Suprapubic skin (tissue), 4 donors: ENCODE measurements around the gene SAMD8. TPM values are rescaled to one million over a fixed set of nuclear protein-coding genes. Genes with fewer than 3 reads are reported as not detected.

Experiments used
- DNase-seq, 2 donors: peaks; one replicate each; pipeline ENCODE4 v3.0.0-alpha.2; 2019; ENCODE audit warnings: low spot score in 2 of 2
- H3K27ac ChIP-seq: fragments of 200-600 bp; sonication (generic); one replicate; pipeline ENCODE4 v1.5.1; 2019
- H3K27me3 ChIP-seq: fragments of 200-600 bp; sonication (generic); one replicate; pipeline ENCODE4 v1.5.1; 2019
- H3K36me3 ChIP-seq: fragments of 200-600 bp; sonication (generic); one replicate; pipeline ENCODE4 v1.5.1; 2019
- H3K4me1 ChIP-seq: fragments of 200-600 bp; sonication (generic); one replicate; pipeline ENCODE4 v1.5.1; 2019
- H3K4me3 ChIP-seq: fragments of 200-600 bp; sonication (generic); one replicate; pipeline ENCODE4 v1.5.1; 2019; ENCODE audit warnings: mild to moderate bottlenecking
- H3K9me3 ChIP-seq: fragments of 200-600 bp; sonication (generic); one replicate; pipeline ENCODE4 v1.5.1; 2019
- EP300 ChIP-seq: sonication (generic); formaldehyde crosslinking; IDR thresholded peaks from one replicate; pipeline ENCODE4 v1.6.1; 2017; ENCODE audit warnings: antibody characterized with exemption
- POLR2A ChIP-seq, 2 donors: fragments of 450-650 bp; IDR thresholded peaks; one replicate each; pipeline ENCODE4 v1.6.1; 2017; ENCODE audit warnings: antibody characterized with exemption in 2 of 2, mild to moderate bottlenecking in 2 of 2, moderate library complexity in 2 of 2
- POLR2AphosphoS5 ChIP-seq, 3 donors: sonication (generic); formaldehyde crosslinking; IDR thresholded peaks; one replicate each; pipeline ENCODE4 v1.6.1; 2017; ENCODE audit warnings: antibody characterized with exemption in 3 of 3
- WGBS: methylation state at CpG from one replicate; pipeline ENCODE4 v1.1.5; 2018; 5-methylcytosine and 5-hydroxymethylcytosine counted together
- total RNA-seq, 4 donors: library from RNA; depleted of rRNA; stranded (reverse); fragments of >200 nt; gene quantifications; one replicate each; pipeline ENCODE4 v1.1.0, GENCODE V29; 2016
- TF ChIP-seq, protein P1 (sequence below), 2 donors: fragments of 200-600 bp in 1 of 2; fragments of 450-650 bp in 1 of 2; sonication (generic) in 1 of 2; IDR thresholded peaks; one replicate each; pipeline ENCODE4 v1.5.1; 2016 to 2019; ENCODE audit warnings: antibody characterized with exemption in 2 of 2, mild to moderate bottlenecking in 1 of 2, moderate library complexity in 1 of 2

The SAMD8 gene
- total RNA-seq, result 10 to 100 TPM; 20.3 to 29.1 (median 22.8) TPM

DNA sequence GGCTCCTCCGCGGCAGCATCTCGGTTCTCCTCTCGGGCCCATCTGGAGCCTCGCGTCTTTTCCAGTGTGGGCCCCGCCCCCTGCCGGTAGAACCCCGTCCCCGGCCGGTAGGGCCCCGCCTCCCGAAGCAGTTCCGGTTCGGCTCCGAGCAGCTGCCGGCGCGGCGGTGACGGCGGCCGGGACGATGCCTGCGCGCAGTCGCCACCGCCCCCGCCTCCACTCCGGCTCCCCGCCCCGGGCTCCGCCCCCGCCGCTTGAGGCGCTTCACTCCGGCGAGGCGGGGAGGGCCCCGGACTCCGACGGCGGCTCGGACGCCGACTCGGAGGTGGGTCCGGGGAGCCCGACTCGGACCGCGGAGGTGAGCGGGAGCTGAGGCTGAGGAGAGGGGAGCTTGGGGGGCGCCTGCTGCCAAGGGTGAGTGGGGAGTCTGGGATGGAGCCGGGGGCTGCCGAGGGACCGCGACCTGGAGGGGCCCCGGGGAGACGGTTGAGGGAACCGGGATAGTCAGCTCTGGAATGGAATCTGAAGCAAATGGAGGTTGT is at the start of gene SAMD8:
Gene SAMD8 (plus strand): TSS at position 292 of the 542 bp plus-strand sequence. CDS start 38,873 bp downstream, outside the sequence.
- no peaks in the 10 kb centered on the region for H3K9me3 ChIP-seq
- WGBS, result under 1% methylated on average over 34 of the region's 61 CpGs
- H3K4me1 ChIP-seq, result peaks cover 34% of the 10 kb centered on the region
- H3K4me3 ChIP-seq, result peak within 1 kb of the TSS; percentile 80
- TF ChIP-seq, protein P1, sequence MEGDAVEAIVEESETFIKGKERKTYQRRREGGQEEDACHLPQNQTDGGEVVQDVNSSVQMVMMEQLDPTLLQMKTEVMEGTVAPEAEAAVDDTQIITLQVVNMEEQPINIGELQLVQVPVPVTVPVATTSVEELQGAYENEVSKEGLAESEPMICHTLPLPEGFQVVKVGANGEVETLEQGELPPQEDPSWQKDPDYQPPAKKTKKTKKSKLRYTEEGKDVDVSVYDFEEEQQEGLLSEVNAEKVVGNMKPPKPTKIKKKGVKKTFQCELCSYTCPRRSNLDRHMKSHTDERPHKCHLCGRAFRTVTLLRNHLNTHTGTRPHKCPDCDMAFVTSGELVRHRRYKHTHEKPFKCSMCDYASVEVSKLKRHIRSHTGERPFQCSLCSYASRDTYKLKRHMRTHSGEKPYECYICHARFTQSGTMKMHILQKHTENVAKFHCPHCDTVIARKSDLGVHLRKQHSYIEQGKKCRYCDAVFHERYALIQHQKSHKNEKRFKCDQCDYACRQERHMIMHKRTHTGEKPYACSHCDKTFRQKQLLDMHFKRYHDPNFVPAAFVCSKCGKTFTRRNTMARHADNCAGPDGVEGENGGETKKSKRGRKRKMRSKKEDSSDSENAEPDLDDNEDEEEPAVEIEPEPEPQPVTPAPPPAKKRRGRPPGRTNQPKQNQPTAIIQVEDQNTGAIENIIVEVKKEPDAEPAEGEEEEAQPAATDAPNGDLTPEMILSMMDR (IDR thresholded peaks at IDR 0.05), result peak in 1 of 2 donors; percentile 51
- TF ChIP-seq POLR2AphosphoS5 (IDR thresholded peaks at IDR 0.05) (peak in 1 of 3 donors; percentile 57), POLR2A (IDR thresholded peaks at IDR 0.05) (peak; percentile 58 to 96), EP300 (no peak)
- no peaks in the 10 kb centered on the region for H3K27me3 ChIP-seq
- H3K36me3 ChIP-seq, result no peaks in the 10 kb centered on the region
- DNase-seq, result peak in 1 of 2 donors; percentile 98
- peak within 1 kb of the TSS; percentile 97 for H3K27ac ChIP-seq

GRCh38 chr10:75061709-75062505 is 49.5 kb upstream of the SAMD8 start:
- Histone ChIP-seq H3K36me3 (no peaks in the 10 kb centered on the region), H3K9me3 (no peaks in the 10 kb centered on the region), H3K4me3 (no peak overlapping the region), H3K4me1 (peaks cover 12% of the 10 kb centered on the region), H3K27me3 (no peaks in the 10 kb centered on the region), H3K27ac (peak overlapping the region; percentile 52)
- no peak for DNase-seq
- 73% methylated on average over 15 of the region's 15 CpGs for WGBS
- TF ChIP-seq POLR2A (IDR thresholded peaks at IDR 0.05), result no peak
- TF ChIP-seq, protein P1 (IDR thresholded peaks at IDR 0.05), result no peak
- no peak for TF ChIP-seq POLR2AphosphoS5 (IDR thresholded peaks at IDR 0.05)
- no peak for TF ChIP-seq EP300

- no peaks in the 10 kb centered on the region for H3K9me3 ChIP-seq
- WGBS, result 50% methylated on average over 10 of the region's 10 CpGs
- H3K4me3 ChIP-seq, result no peak overlapping the region
- no peaks in the 10 kb centered on the region for H3K27me3 ChIP-seq
- no peak for DNase-seq
- peaks cover 12% of the 10 kb centered on the region for H3K4me1 ChIP-seq
- H3K27ac ChIP-seq, result no peak overlapping the region
- no peaks in the 10 kb centered on the region for H3K36me3 ChIP-seq
- TF ChIP-seq EP300 (no peak), POLR2AphosphoS5 (IDR thresholded peaks at IDR 0.05) (no peak), POLR2A (IDR thresholded peaks at IDR 0.05) (no peak)
- TF ChIP-seq, protein P1 (IDR thresholded peaks at IDR 0.05), result no peak
Observed at GRCh38 chr10:75062506-75063299, 48.8 kb upstream of the SAMD8 start.

GRCh38 chr10:75063461-75064230 is 47.8 kb upstream of the SAMD8 start:
- H3K27me3 ChIP-seq, result no peaks in the 10 kb centered on the region
- H3K9me3 ChIP-seq, result no peaks in the 10 kb centered on the region
- no peak overlapping the region for H3K4me3 ChIP-seq
- no peak overlapping the region for H3K27ac ChIP-seq
- H3K4me1 ChIP-seq, result peaks cover 4% of the 10 kb centered on the region
- no peak for DNase-seq
- 94% methylated on average over 8 of the region's 8 CpGs for WGBS
- H3K36me3 ChIP-seq, result no peaks in the 10 kb centered on the region
- TF ChIP-seq POLR2A (IDR thresholded peaks at IDR 0.05) (no peak), EP300 (no peak), POLR2AphosphoS5 (IDR thresholded peaks at IDR 0.05) (no peak)
- TF ChIP-seq, protein P1 (IDR thresholded peaks at IDR 0.05), result no peak
